ENCODE results near the gene FAM13A. TPM values are rescaled to one million over a fixed set of nuclear protein-coding genes. Genes with fewer than 3 reads are reported as not detected.

FAM13A gene
- total RNA-seq, 2 experiments from 2014 or later = 9.6 to 10.2 TPM

- peaks cover 15% of the 10 kb centered on the region for H3K36me3 ChIP-seq (ENCODE audit: insufficient read depth, low read length)
- Mint-ChIP-seq H3K4me3 (no peak overlapping the region), H3K36me3 (ENCODE audit: low read depth) (no peaks in the 10 kb centered on the region), H3K27me3 (no peaks in the 10 kb centered on the region), H3K9me3 (no peaks in the 10 kb centered on the region), H3K4me1 (ENCODE audit: low read depth) (no peaks in the 10 kb centered on the region), H3K27ac (no peak overlapping the region)
- ATAC-seq (ENCODE audit: poor library complexity) = no peak
- no peaks in the 10 kb centered on the region for H3K27me3 ChIP-seq (ENCODE audit: control insufficient read depth in 1 of 2, insufficient read depth in 2 of 2, low read length in 2 of 2)
- no peak for DNase-seq
- H3K27ac ChIP-seq (ENCODE audit: low read depth in 1 of 2, low read length in 2 of 2) = no peak overlapping the region
- H3K4me3 ChIP-seq (ENCODE audit: low read length) = no peak overlapping the region
- intact Hi-C loops (cut with DNase I, micrococcal nuclease) = no loop called here
- ChIA-PET POLR2A (no interaction called here), CTCF (no interaction called here)
- H3K4me1 ChIP-seq (ENCODE audit: insufficient read depth, low read length) = no peaks in the 10 kb centered on the region
- no peaks in the 10 kb centered on the region for H3K9me3 ChIP-seq (ENCODE audit: control insufficient read depth in 1 of 2, insufficient read depth in 1 of 2, low read length in 2 of 2)
- TF ChIP-seq, protein P1, sequence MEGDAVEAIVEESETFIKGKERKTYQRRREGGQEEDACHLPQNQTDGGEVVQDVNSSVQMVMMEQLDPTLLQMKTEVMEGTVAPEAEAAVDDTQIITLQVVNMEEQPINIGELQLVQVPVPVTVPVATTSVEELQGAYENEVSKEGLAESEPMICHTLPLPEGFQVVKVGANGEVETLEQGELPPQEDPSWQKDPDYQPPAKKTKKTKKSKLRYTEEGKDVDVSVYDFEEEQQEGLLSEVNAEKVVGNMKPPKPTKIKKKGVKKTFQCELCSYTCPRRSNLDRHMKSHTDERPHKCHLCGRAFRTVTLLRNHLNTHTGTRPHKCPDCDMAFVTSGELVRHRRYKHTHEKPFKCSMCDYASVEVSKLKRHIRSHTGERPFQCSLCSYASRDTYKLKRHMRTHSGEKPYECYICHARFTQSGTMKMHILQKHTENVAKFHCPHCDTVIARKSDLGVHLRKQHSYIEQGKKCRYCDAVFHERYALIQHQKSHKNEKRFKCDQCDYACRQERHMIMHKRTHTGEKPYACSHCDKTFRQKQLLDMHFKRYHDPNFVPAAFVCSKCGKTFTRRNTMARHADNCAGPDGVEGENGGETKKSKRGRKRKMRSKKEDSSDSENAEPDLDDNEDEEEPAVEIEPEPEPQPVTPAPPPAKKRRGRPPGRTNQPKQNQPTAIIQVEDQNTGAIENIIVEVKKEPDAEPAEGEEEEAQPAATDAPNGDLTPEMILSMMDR (IDR thresholded peaks at IDR 0.05) = no peak
These were observed 293.9 kb downstream of the FAM13A start for GRCh38 chr4:88763075-88763474.

DNA sequence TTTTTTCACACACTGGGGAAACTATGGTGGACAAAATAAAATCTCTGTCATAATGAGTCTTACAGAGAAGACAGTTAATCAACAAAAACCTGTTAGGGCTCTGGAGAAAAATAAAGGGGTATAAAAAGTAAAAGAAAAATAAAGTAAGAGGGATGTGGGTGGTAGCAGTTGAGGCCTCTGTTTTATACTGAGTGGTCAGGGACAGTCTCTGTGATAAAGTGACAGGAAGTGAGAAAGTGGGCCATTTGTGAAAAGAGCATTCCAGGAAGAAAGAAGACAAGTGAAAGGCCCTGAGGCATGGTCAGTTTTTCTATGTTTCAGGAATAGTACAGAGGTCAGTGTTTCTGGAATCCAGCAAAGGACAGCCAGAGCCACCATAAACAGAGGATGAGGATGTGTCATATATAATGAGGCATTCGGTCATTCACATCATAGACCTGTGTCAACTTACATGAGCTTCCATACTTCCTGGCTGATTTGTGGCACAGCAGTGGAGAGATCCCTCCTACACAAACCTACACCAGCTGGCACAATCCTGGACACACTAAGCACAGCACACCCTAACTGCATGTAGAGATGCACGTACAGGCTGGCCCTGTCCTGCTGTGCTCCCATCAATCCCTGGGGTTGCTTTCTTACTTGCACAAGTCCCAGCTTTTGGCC is 295.0 kb downstream of the FAM13A start:
- POLR2A ChIA-PET = no interaction called here
- DNase-seq (no peak), ATAC-seq (ENCODE audit: poor library complexity) (no peak)
- Mint-ChIP-seq H3K4me3 (no peak overlapping the region), H3K27me3 (no peaks in the 10 kb centered on the region), H3K36me3 (ENCODE audit: low read depth) (no peaks in the 10 kb centered on the region), H3K4me1 (ENCODE audit: low read depth) (no peaks in the 10 kb centered on the region), H3K9me3 (no peaks in the 10 kb centered on the region), H3K27ac (no peak overlapping the region)
- intact Hi-C loops (cut with DNase I, micrococcal nuclease) = no loop called here
- CTCF ChIA-PET = no interaction called here
- Histone ChIP-seq H3K27ac (ENCODE audit: low read depth in 1 of 2, low read length in 2 of 2) (no peak overlapping the region), H3K4me3 (ENCODE audit: low read length) (no peak overlapping the region), H3K27me3 (ENCODE audit: control insufficient read depth in 1 of 2, insufficient read depth in 2 of 2, low read length in 2 of 2) (no peaks in the 10 kb centered on the region), H3K4me1 (ENCODE audit: insufficient read depth, low read length) (no peaks in the 10 kb centered on the region), H3K9me3 (ENCODE audit: control insufficient read depth in 1 of 2, insufficient read depth in 1 of 2, low read length in 2 of 2) (no peaks in the 10 kb centered on the region), H3K36me3 (ENCODE audit: insufficient read depth, low read length) (peaks cover 11% of the 10 kb centered on the region)
- TF ChIP-seq, protein P1 (IDR thresholded peaks at IDR 0.05) = no peak

- Mint-ChIP-seq H3K4me1 (ENCODE audit: low read depth) (no peaks in the 10 kb centered on the region), H3K4me3 (no peak overlapping the region), H3K9me3 (no peaks in the 10 kb centered on the region), H3K27ac (no peak overlapping the region), H3K36me3 (ENCODE audit: low read depth) (no peaks in the 10 kb centered on the region), H3K27me3 (no peaks in the 10 kb centered on the region)
- Histone ChIP-seq H3K36me3 (ENCODE audit: insufficient read depth, low read length) (peaks cover 11% of the 10 kb centered on the region), H3K9me3 (ENCODE audit: control insufficient read depth in 1 of 2, insufficient read depth in 1 of 2, low read length in 2 of 2) (no peaks in the 10 kb centered on the region), H3K4me3 (ENCODE audit: low read length) (no peak overlapping the region), H3K27ac (ENCODE audit: low read depth in 1 of 2, low read length in 2 of 2) (no peak overlapping the region), H3K27me3 (ENCODE audit: control insufficient read depth in 1 of 2, insufficient read depth in 2 of 2, low read length in 2 of 2) (no peaks in the 10 kb centered on the region), H3K4me1 (ENCODE audit: insufficient read depth, low read length) (no peaks in the 10 kb centered on the region)
- intact Hi-C loops (cut with DNase I, micrococcal nuclease) = no loop called here
- CTCF ChIA-PET = no interaction called here
- ATAC-seq (ENCODE audit: poor library complexity) (no peak), DNase-seq (no peak)
- TF ChIP-seq, protein P1 (IDR thresholded peaks at IDR 0.05) = no peak
- POLR2A ChIA-PET = no interaction called here
These were observed 295.6 kb downstream of the FAM13A start for GRCh38 chr4:88761342-88761741.
